Measurements from ENCODE around the gene ZSCAN26.
"Not testable (repeated sequence)": the region's sequence is repeated elsewhere in the genome, so short reads cannot be mapped to it uniquely, and the experiment has no call there.

Gene ZSCAN26

GRCh38 chr6:28257042-28257441 is 9.9 kb upstream of the ZSCAN26 start:
- DNase-seq = no peak

- no peak for DNase-seq
Measured at GRCh38 chr6:28258877-28259777, 7.8 kb upstream of the ZSCAN26 start, which contains the start of gene NKAPL. TSS of gene NKAPL (plus strand) at chr6:28259297. CDS start at chr6:28259372, 75 bp downstream.

GRCh38 chr6:28263922-28264321 is 3.0 kb upstream of the ZSCAN26 start:
- no peak for DNase-seq

GRCh38 chr6:28264834-28265401 is 2.0 kb upstream of the ZSCAN26 start:
- DNase-seq = no peak

GRCh38 chr6:28266563-28266961 is 381 bp upstream of the ZSCAN26 start:
- no peak for DNase-seq

GRCh38 chr6:28267695-28268059 is 734 bp downstream of the ZSCAN26 start:
- DNase-seq = no peak

- DNase-seq = no peak
Measured at GRCh38 chr6:28269492-28269891, 2.5 kb downstream of the ZSCAN26 start.

- no peak for DNase-seq
Measured at GRCh38 chr6:28274888-28275287, 7.9 kb downstream of the ZSCAN26 start.

- DNase-seq = no peak
Measured at GRCh38 chr6:28277746-28278145, 10.8 kb downstream of the ZSCAN26 start.

GRCh38 chr6:28280595-28281287 is 13.8 kb downstream of the ZSCAN26 start:
- no peak for DNase-seq

GRCh38 chr6:28281288-28282064 is 14.5 kb downstream of the ZSCAN26 start, which contains the start of gene PGBD1:
TSS of gene PGBD1 (plus strand) at chr6:28281572. CDS start at chr6:28283814, 2,242 bp downstream.
- peak; percentile 19 for DNase-seq

- DNase-seq = no peak
Measured at GRCh38 chr6:28282926-28283325, 16.0 kb downstream of the ZSCAN26 start.

GRCh38 chr6:28291573-28291972 is 24.6 kb downstream of the ZSCAN26 start:
- DNase-seq = no peak

GRCh38 chr6:28295326-28295725 is 28.4 kb downstream of the ZSCAN26 start:
- DNase-seq = no peak

GRCh38 chr6:28296520-28297060 is 29.6 kb downstream of the ZSCAN26 start:
- no peak for DNase-seq

- no peak for DNase-seq
Measured at GRCh38 chr6:28303570-28303969, 36.6 kb downstream of the ZSCAN26 start.

GRCh38 chr6:28306363-28306762 is 39.4 kb downstream of the ZSCAN26 start:
- not testable (repeated sequence) for DNase-seq

- DNase-seq = no peak
Measured at GRCh38 chr6:28311139-28311823, 44.3 kb downstream of the ZSCAN26 start.

- DNase-seq = no peak
Measured at GRCh38 chr6:28312939-28313338, 46.0 kb downstream of the ZSCAN26 start.

GRCh38 chr6:28315628-28316027 is 48.7 kb downstream of the ZSCAN26 start:
- DNase-seq = no peak

- not testable (repeated sequence) for DNase-seq
Measured at GRCh38 chr6:28317866-28318265, 50.9 kb downstream of the ZSCAN26 start.

- no peak for DNase-seq
Measured at GRCh38 chr6:28322661-28323060, 55.7 kb downstream of the ZSCAN26 start.

Data from T-helper 9 cell (primary cell).